HEK293 (cell line): ENCODE results near the gene UPB1.

Experiments
- AEBP2 ChIP-seq: fragments of 450-650 bp; formaldehyde crosslinking; IDR thresholded peaks from 2 replicates; pipeline ENCODE4 v1.5.1; 2016; ENCODE audit warnings: missing biosample characterization, missing genetic modification characterization, borderline replicate concordance
- KLF7 ChIP-seq: fragments of 450-650 bp; formaldehyde crosslinking; IDR thresholded peaks from 2 replicates; pipeline ENCODE4 v1.5.1; 2016; ENCODE audit warnings: missing biosample characterization, missing genetic modification characterization, borderline replicate concordance
- MZF1 ChIP-seq: fragments of 450-650 bp; formaldehyde crosslinking; IDR thresholded peaks from 2 replicates; pipeline ENCODE4 v1.5.1; 2017; ENCODE audit warnings: missing biosample characterization, missing genetic modification characterization, borderline replicate concordance
- SALL2 ChIP-seq: fragments of 450-650 bp; formaldehyde crosslinking; IDR thresholded peaks from 2 replicates; pipeline ENCODE4 v1.5.0; 2017; ENCODE audit warnings: missing biosample characterization, mild to moderate bottlenecking, missing genetic modification characterization, borderline replicate concordance
- YY2 ChIP-seq: fragments of 450-650 bp; formaldehyde crosslinking; IDR thresholded peaks from 2 replicates; pipeline ENCODE4 v1.5.1; 2016; ENCODE audit warnings: missing biosample characterization, missing genetic modification characterization
- ZBTB21 ChIP-seq: fragments of 450-650 bp; formaldehyde crosslinking; IDR thresholded peaks from 2 replicates; pipeline ENCODE4 v1.5.1; 2017; ENCODE audit warnings: missing biosample characterization, missing genetic modification characterization
- ZBTB26 ChIP-seq: fragments of 450-650 bp; formaldehyde crosslinking; optimal IDR thresholded peaks from 2 replicates; pipeline ENCODE3; 2016; ENCODE audit warnings: missing biosample characterization, mild to moderate bottlenecking, missing genetic modification characterization
- ZBTB44 ChIP-seq: fragments of 450-650 bp; IDR thresholded peaks from 2 replicates; pipeline ENCODE4 v1.5.1; 2018; ENCODE audit warnings: missing biosample characterization, mild to moderate bottlenecking, missing genetic modification characterization
- ZBTB49 ChIP-seq: fragments of 450-650 bp; formaldehyde crosslinking; IDR thresholded peaks from 2 replicates; pipeline ENCODE4 v1.5.1; 2016; ENCODE audit warnings: missing biosample characterization, missing genetic modification characterization, low read depth
- ZNF114 ChIP-seq: fragments of 450-650 bp; formaldehyde crosslinking; IDR thresholded peaks from 2 replicates; pipeline ENCODE4 v1.5.0; 2017; ENCODE audit warnings: missing biosample characterization, missing genetic modification characterization
- ZNF121 ChIP-seq: fragments of 450-650 bp; formaldehyde crosslinking; IDR thresholded peaks from 2 replicates; pipeline ENCODE4 v1.5.1; 2016; ENCODE audit warnings: missing biosample characterization, missing genetic modification characterization
- ZNF174 ChIP-seq: fragments of 450-650 bp; formaldehyde crosslinking; IDR thresholded peaks from 2 replicates; pipeline ENCODE4 v1.5.0; 2017; ENCODE audit warnings: missing biosample characterization, mild to moderate bottlenecking, missing genetic modification characterization
- ZNF248 ChIP-seq: fragments of 450-650 bp; formaldehyde crosslinking; IDR thresholded peaks from 2 replicates; pipeline ENCODE4 v1.5.1; 2017; ENCODE audit warnings: missing biosample characterization, missing genetic modification characterization
- ZNF311 ChIP-seq: fragments of 450-650 bp; formaldehyde crosslinking; IDR thresholded peaks from 2 replicates; pipeline ENCODE4 v1.5.1; 2017; ENCODE audit warnings: missing biosample characterization, missing genetic modification characterization, borderline replicate concordance
- ZNF354C ChIP-seq: fragments of 450-650 bp; formaldehyde crosslinking; IDR thresholded peaks from 2 replicates; pipeline ENCODE4 v1.5.1; 2016; ENCODE audit warnings: missing biosample characterization, missing genetic modification characterization, low read depth, borderline replicate concordance
- ZNF433 ChIP-seq: fragments of 450-650 bp; formaldehyde crosslinking; IDR thresholded peaks from 2 replicates; pipeline ENCODE4 v1.5.1; 2016; ENCODE audit warnings: missing biosample characterization, missing genetic modification characterization, low read depth
- ZNF501 ChIP-seq: fragments of 450-650 bp; formaldehyde crosslinking; IDR thresholded peaks from 2 replicates; pipeline ENCODE4 v1.5.1; 2016; ENCODE audit warnings: missing biosample characterization, missing genetic modification characterization
- ZNF514 ChIP-seq: fragments of 450-650 bp; formaldehyde crosslinking; IDR thresholded peaks from 2 replicates; pipeline ENCODE4 v1.5.1; 2016; ENCODE audit warnings: missing biosample characterization, missing genetic modification characterization
- ZNF518A ChIP-seq: fragments of 450-650 bp; formaldehyde crosslinking; conservative IDR thresholded peaks from 2 replicates; pipeline ENCODE4 v1.5.1; 2016; ENCODE audit warnings: low read depth, missing biosample characterization, missing genetic modification characterization
- ZNF529 ChIP-seq: fragments of 450-650 bp; formaldehyde crosslinking; IDR thresholded peaks from 2 replicates; pipeline ENCODE4 v1.5.1; 2017; ENCODE audit warnings: missing genetic modification characterization, missing biosample characterization; ENCODE audit not compliant: insufficient replicate concordance
- ZNF560 ChIP-seq: fragments of 450-650 bp; formaldehyde crosslinking; IDR thresholded peaks from 2 replicates; pipeline ENCODE4 v1.5.1; 2017; ENCODE audit warnings: missing biosample characterization, missing genetic modification characterization, borderline replicate concordance
- ZNF600 ChIP-seq: fragments of 450-650 bp; formaldehyde crosslinking; IDR thresholded peaks from 2 replicates; pipeline ENCODE4 v1.5.1; 2016; ENCODE audit warnings: missing biosample characterization, missing genetic modification characterization
- ZNF621 ChIP-seq: fragments of 450-650 bp; formaldehyde crosslinking; IDR thresholded peaks from 2 replicates; pipeline ENCODE4 v1.5.1; 2017; ENCODE audit warnings: missing biosample characterization, missing genetic modification characterization
- ZNF658 ChIP-seq: fragments of 450-650 bp; formaldehyde crosslinking; IDR thresholded peaks from 2 replicates; pipeline ENCODE4; 2016; ENCODE audit warnings: missing biosample characterization, missing genetic modification characterization
- ZSCAN5A ChIP-seq: fragments of 450-650 bp; formaldehyde crosslinking; IDR thresholded peaks from 2 replicates; pipeline ENCODE4 v1.5.1; 2016; ENCODE audit warnings: missing biosample characterization, missing genetic modification characterization

The UPB1 gene

GRCh38 chr22:24555165-24556039, 60.3 kb downstream of the UPB1 start, which contains the start of gene SNRPD3 (continued):
- no peak; the same call in 1 of the 2 replicates for TF ChIP-seq ZBTB44 (tag by site-specific recombination)
- no peak for TF ChIP-seq ZNF560 (tag by site-specific recombination)
- peak; percentile 93 for TF ChIP-seq YY2 (tag by site-specific recombination)
- TF ChIP-seq ZNF514 = no peak
- no peak for TF ChIP-seq ZNF354C (tag by site-specific recombination)
- TF ChIP-seq KLF7 (tag by site-specific recombination) = peak; percentile 85; the same call in 1 of the 2 replicates
- peak; percentile 98 for TF ChIP-seq ZBTB26 (tag by site-specific recombination)
- TF ChIP-seq ZSCAN5A (tag by site-specific recombination) = peak; percentile 93
- peak; percentile 99 for TF ChIP-seq ZNF501 (tag by site-specific recombination)
- no peak for TF ChIP-seq ZNF114 (tag by site-specific recombination)
- peak; percentile 23; the same call in 1 of the 2 replicates for TF ChIP-seq ZNF600 (tag by site-specific recombination)
- no peak for TF ChIP-seq ZNF529 (tag by site-specific recombination)
- no peak for TF ChIP-seq ZNF174 (tag by site-specific recombination)
- TF ChIP-seq ZNF311 = no peak
- peak; percentile 79 for TF ChIP-seq ZNF518A (tag by site-specific recombination)
- no peak for TF ChIP-seq MZF1 (tag by site-specific recombination)
- no peak for TF ChIP-seq ZNF433 (tag by site-specific recombination)
- peak; percentile 87 for TF ChIP-seq ZNF121 (tag by site-specific recombination)
- no peak for TF ChIP-seq ZNF658 (tag by site-specific recombination)
- TF ChIP-seq AEBP2 = no peak
- TF ChIP-seq ZBTB49 (tag by site-specific recombination) = no peak
- TF ChIP-seq SALL2 = peak; percentile 89; the same call in 1 of the 2 replicates
- no peak for TF ChIP-seq ZNF248 (tag by site-specific recombination)
- TF ChIP-seq ZNF621 = no peak
- TF ChIP-seq ZBTB21 (tag by site-specific recombination) = peak; percentile 78; the same call in 1 of the 2 replicates
